Endometrial microvascular endothelial cells (primary cell): ENCODE results near the gene CHAC2. TPM values are rescaled to one million over a fixed set of nuclear protein-coding genes. Genes with fewer than 3 reads are reported as not detected.
"Not testable (repeated sequence)": the region's sequence is repeated elsewhere in the genome, so short reads cannot be mapped to it uniquely, and the experiment has no call there.

Experiments used
- in situ Hi-C: cut with HindIII; loops from 2 replicates; pipeline ENCODE4 v1.10.0; 2017; ENCODE audit warnings: low sequenced_read_pairs, low pct_unique_long_range_greater_than_20kb; ENCODE audit errors: inconsistent ontology term
- total RNA-seq: library from RNA; depleted of rRNA; stranded (reverse); fragments of >200 nt; gene quantifications from one replicate; pipeline ENCODE4 v1.2.3, GENCODE V29; 2015; ENCODE audit errors: inconsistent ontology term

The CHAC2 gene
- total RNA-seq, result 34.4 TPM

DNA sequence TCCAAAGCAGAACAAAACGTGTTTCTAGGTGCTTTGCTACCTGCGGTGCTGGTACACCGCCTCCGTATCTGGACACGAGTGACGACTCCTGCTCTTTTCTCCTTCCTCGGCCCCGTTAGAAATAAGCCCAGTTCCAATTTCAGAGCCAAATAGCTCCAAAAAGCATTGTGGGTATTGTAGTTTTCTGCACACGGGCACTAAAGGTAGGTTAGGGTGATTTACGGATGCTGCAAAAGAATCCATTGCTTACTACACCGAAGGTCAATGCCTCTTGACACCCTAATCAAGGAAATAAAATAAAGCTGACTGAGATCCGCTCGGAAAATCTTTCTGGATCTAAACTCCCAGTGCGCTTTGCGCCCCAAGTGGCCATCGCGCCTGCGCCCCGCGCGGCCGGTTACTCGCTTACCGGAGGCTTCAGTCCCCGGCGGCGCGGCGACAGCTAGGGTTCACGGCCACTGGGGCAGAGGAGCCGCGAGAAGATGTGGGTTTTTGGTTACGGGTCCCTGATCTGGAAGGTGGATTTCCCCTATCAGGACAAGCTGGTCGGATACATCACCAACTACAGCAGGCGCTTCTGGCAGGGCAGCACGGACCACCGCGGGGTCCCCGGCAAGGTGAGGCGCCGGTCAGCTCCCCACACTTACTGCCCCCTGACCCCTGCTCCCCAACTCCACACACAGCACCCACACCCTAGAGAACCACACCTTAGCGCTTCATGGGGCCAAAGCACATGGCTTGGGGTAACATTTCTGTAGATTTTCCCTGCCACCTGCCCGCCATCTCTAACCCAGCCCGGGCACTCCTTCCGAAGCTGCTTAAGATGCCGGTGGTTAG is at the start of gene CHAC2:
Gene CHAC2 (plus strand): TSS at position 400 of the 837 bp plus-strand sequence. CDS start 83 bp downstream, at position 483.
- in situ Hi-C loops, result no loop called here

DNA sequence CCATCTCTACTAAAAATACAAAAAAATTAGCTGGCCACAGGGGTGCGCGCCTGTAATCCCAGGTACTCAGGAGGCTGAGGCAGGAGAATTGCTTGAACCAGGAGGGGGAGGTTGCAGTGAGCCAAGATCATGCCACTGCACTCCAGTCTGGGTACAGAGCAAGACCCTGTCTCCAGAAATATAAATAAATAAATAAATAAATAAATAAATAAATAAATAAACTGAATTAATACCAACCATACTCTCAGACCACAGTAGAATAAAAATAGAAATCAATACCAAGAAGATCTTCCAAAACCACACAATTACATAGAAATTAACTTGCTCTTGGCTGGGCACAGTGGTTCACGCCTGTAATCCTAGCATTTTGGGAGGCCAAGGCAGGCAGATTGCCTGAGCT is 46.7 kb upstream of the CHAC2 start:
- in situ Hi-C loops, result not testable (repeated sequence)

DNA sequence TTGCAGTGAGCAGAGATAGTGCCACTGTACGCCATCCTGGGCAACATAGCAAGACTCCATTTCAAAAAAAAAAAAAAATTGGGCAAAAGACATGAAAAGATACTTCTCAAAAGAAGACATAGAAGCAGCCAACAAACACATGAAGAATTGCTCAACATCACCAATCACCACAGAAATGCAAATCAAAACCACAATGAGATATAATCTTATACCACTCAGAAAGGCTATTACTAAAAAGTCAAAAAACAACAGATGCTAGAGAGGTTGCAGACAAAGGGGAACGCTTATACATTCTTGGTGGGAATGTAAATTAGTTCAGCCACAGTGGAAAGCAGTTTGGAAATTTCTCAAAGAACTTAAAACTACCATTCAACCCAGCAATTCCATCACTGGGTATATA is 43.1 kb upstream of the CHAC2 start:
- in situ Hi-C loops, result no loop called here

DNA sequence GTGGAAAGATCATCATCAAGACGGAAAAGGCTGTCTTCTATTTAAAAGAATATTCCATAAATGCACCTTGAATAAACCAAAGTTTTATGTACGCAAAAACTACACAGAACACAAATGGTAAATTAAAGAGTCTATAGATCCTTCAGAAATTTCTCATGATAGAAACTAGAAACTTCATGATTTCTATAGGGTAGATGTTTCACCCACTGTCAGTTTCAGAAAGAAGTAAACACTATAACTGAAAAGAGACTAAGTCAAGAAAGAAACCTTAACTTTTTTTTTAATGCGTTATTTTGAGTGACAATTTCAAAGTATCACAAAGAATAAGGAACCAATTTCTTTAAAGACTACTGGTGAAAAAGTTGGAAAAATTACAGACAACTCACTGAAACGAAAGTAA is 41.9 kb upstream of the CHAC2 start:
- in situ Hi-C loops, result no loop called here

DNA sequence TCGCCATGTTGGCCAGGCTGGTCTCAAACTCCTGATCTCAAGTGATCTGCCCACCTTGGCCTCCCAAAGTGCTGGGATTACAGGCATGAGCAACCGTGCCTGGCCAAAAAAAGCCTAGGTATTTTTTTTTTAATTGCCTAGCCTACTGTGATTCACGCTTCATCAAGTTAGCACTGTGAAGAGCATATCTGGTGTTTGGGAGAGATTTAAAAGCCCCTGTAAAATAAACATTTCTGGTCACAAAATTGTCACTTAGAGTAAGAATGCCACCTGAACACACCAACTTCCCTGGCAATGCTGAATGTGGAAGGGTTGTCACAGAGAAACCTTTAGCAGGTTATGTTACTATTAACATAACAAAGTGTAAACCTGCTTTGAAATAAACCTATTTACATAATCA is 39.7 kb upstream of the CHAC2 start:
- in situ Hi-C loops, result no loop called here

DNA sequence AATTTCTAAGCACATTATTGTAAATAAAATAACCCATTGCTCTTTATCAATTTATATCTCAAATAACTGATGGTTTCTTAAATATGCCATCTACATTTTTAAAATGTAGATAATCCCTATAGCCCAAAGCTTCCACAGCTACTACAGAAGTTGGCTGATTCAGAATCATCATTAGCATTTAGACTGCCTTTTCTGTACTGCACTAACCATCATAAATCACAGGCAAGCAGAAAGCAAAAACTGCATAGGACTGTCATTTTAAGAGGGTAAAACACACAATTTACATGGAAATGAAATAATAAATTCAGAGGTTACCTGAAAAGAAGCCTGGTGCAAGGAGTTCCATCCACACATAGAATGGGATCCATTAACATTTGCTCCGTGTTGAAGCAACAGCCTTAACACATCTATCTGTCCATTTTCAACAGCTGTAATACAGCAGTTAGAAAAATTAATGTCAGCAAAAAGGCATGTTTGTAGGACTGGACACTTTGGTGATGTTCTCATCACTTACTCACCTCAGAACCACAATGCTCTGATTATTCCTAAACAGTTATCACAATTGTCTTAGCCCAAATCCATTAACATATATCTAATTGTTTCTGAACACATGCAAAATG is 38.4 kb upstream of the CHAC2 start:
- in situ Hi-C loops, result no loop called here

DNA sequence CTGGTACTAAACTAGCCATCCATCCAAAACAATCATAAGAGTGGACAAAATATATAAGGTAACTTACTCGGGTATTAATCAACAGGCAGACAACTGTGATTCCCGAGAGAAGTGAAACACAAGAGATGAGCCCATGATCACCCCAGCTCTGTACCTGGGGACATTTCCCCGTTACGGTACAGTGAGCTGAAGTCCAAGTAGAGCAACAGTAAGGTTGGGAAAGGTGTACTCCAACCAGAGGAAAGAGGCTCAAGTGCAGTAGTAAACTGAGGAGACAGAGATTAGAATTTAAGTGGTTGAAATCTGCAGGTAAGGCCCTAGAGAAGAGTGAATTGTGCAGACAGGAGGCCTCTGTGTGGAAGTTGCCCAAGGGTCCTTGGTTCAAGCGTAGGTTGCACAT is 30.5 kb upstream of the CHAC2 start:
- in situ Hi-C loops, result no loop called here

DNA sequence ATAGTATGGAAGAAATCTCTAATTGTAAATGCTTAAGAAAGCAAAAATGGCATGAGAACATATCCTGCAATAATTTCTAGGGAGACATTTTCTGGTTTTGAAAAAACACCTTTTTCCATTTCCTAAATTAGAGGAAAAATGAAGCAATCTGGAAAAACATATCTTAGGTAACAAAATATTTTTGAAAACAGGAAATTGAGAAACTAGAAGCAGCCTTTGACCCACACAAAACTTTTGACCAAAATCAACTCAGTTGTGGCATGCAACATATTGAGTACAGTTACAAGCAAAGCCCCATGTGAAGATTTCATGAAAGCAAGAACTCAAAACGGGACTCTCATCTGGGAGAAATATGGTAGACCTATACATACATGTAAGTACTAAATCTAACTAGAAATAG is 28.6 kb upstream of the CHAC2 start:
- in situ Hi-C loops, result no loop called here

DNA sequence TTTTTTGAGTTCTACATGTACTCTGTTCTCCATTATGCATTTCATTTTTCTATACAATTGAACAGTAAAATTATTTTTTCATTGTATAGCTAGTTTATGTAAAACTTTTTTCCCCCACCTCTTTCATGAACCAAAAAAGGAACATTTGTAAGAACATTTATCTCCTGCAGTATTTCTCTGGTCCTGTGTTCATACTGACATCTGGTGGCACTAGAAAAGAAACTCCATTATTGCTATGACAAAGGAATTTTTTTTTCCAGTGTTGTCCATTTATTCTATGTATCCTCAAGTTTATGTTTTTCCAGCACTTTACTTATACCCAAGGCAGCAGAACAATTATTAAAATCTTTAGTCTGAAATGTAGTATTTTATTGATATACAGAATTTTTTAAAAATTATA is 27.4 kb upstream of the CHAC2 start:
- in situ Hi-C loops, result no loop called here

DNA sequence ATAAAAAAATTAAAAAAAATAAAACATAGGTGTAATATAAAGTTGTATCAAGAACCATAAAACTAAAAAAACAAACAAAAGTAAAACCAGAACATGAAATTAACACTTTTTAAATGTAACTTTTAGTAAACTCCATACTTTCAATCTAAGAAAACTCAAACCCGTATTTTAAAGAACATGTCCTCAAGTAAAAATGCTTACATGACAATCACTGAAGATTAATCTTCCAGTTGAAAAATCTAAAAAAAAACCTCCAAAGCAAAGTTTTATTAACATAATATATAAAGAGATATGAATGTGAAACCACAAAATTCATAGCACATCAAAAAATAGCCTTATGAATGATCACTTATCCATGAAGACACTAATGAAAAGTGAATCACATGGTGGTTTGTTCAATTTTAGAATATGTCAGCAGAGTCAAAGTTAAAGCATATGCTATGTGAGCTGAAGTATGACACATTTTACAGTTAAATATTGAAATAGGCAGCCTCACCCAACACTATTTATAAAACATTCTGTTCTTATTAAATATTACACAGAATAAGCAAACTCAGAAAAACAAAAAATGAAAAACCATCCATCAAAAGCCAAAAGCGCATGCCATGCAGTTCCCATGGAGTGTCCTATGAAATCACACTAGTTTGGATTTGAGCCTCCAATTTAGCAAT is 23.1 kb upstream of the CHAC2 start:
- in situ Hi-C loops, result no loop called here

DNA sequence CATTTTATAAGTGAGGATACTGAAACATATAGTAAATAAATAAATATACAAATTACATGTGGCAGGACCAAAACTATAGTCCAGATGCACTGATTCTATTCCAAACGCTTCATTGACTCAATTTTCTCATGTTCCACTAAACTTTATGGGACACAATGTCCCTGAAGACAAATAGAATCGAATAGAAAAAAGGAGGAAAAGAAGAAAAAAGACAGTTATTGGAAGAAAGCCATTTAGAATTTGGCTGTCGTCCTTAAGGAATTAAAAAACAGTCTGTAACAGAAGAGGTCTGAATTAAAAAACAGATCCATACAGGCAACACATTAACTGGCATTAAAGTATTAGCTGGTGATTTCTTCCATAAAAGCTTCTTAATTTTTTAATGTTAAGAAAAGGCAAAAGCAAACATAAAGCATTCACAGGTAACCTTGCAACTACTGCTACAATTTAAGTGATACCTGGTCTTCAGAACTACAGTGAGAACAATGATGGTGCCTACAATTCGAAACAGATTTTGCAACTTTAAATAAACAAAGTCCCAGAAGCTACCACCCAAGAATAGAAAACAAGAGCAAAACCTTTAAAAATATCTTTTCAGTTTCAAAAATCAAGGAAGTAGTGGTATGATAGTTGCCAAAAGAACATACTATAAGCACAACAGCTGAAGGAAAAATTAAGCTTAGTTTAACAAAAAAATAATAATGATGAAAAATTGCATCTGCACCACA is 17.4 kb upstream of the CHAC2 start:
- in situ Hi-C loops, result no loop called here

DNA sequence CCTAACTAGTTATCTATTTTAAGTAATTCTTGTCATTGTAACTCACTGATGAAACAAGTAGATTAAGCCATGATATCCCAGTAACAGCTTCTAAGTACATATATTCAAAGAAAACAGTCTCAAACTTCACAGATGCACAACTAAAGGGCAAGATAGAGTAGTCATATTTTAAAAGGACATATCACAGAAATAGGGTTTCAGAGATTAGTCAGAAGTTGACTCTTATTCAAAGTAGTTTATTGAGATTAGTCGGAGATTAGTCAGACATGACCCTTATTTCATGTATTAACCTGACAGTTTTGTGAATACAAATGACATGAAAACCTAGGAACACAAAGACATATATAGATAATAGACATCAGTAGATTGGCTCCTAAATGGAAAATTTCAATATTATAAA is 15.9 kb upstream of the CHAC2 start:
- in situ Hi-C loops, result no loop called here

DNA sequence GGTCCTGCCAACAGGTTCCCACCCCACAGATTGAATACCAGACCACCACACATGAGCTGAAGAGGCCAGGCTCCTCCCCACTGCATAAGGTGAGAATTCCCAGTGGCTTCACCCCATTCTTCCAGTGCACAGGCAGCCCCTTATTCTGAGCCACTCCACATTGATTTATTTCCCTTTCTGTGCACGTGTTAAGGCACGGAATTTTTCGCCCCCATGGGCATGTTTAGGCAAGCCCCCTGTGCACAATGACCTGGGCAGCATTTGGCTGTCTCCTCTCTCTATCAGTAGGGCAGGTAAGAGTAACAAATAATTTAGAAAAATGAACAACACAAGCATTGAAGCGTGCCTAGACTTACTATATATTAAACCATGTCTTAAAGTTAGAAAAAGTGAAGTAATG is 15.2 kb upstream of the CHAC2 start:
- in situ Hi-C loops, result no loop called here

DNA sequence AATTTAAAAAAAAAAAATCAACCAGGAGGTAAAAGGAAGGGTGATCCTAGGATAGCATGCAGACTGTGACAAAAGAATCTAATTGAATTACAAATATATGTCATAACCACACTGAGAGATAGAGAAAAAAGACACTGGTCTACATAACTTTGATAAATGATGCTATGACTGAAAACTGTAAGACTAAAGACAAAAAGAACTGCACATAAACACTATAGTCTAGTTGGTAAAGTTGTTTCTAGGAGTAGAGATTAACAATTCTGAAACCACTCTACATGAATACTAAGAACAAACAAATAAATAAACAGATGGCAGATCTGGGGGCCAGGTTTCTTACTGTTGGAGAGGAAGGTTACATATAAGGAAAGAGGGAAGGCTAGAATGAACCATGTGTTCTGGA is 14.6 kb upstream of the CHAC2 start:
- in situ Hi-C loops, result no loop called here

DNA sequence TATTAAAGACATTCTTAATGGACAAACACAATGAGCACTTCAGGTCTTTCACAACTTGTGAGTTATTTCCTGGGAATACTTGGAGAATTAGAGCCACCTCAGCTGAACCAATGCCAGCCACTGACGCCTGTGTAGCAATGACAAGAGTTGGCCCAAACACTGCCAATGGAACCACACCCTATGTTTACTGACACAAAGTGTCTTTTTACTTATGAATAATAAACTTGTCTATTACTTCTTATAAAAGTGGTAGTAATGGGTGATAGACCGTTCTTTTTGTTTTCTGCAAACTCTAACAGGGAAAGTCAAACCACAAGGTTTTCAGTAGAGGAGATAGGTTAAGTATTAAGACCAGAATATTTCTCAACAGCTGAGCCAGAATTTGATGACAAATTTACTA is 12.5 kb upstream of the CHAC2 start:
- in situ Hi-C loops, result no loop called here

DNA sequence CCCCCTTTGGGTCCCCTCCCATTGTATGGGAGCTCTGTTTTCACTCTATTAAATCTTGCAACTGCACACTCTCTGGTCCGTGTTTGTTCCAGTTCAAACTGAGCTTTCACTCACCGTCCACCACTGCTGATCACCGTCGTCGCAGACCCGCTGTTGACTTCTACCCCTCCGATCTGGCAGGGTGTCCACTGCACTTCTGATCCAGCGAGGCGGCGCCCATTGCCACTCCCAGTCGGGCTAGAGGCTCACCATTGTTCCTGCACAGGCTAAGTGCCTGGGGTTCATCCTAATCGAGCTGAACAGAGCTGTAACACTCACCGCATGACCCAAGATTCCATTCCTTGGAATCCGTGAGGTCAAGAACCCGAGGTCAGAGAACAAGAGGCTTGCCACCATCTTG is 11.0 kb upstream of the CHAC2 start:
- in situ Hi-C loops, result no loop called here

DNA sequence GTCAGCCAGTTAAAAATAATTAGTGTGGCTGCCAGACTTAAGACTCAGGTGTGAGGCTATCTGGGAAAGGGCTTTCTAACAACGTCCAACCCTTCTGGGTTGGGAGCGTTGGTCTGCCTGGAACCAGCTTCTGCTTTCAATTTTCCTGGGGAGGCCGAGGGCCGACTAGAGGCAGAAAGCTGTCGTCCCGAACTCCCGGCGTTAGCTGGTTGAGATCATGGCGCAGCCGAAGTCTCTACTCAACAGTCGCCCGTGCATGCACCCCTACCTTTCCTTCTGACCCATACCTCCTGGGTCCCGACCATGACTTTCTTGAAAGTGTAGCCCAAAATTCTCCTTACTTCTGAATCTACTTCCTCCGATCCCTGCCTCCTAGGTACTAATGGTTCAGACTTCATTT is 10.4 kb upstream of the CHAC2 start:
- in situ Hi-C loops, result not testable (repeated sequence)

DNA sequence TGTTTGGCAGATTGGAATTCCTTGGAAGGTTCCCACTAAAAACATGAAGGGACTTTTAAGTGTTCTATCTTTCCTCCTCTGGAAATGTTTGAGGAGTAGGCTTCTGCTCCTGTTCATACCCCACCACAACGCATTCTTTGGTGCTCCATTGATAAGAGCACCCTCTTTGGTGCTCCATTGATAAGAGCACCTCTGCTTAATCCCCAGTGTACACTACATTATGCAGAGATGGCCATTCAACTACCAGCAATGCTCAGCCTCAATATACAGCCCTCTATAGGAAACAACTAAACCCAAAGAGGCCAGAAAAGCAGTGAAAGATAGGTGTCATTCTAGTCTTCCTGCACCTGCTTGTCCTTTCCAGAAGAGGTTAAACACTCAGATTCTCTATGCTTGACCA is 1.8 kb upstream of the CHAC2 start:
- in situ Hi-C loops, result no loop called here

DNA sequence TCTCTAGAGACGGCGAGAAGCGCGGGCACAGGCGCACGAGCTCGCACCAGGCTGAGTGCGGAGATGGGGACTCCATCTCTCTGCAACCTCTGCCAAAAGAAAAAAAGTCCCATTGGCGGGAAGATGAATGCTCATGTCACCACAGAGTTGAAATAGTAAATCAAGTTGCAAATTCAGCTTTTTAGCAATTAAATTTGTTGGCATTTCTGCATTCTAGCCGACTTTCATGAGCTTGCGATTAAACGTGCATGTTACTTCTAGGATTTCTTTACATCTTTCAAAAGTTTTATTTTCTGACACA is 588 bp downstream of the CHAC2 start:
- in situ Hi-C loops, result no loop called here
